ENCODE measurements around the gene TPPP.
A peak's percentile ranks its signal among the peaks of the same experiment; 100 is the strongest.
"Not testable (repeated sequence)": the region's sequence is repeated elsewhere in the genome, so short reads cannot be mapped to it uniquely, and the experiment has no call there.

Gene TPPP

DNA sequence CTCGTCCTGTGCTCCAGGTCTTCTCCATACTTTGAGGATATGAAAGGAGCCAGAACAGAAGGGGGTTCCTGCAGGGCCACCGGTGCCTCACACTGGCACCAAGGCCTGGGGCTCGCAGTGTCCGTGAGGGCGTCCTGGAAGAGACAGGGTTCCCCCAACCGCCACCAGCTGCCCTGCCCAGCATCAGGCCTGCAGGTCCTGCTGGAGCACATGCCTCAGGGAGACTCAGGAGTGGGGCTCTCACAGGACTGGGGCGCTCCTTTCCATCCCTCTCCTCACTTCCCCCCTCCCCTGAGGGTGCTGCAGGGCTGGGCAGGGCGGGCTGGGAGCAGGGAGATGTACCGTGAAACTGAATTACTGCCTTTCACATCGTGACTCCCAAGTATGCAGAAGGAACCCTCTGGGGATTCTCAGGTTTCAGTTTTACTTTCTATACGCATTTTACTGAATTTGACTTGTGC, 49.3 kb downstream of the TPPP start:
- no peak for DNase-seq

GRCh38 chr5:643351-643801, 49.8 kb downstream of the TPPP start:
- DNase-seq = no peak

GRCh38 chr5:642481-642880, 50.7 kb downstream of the TPPP start:
- no peak for DNase-seq

GRCh38 chr5:641331-641765, 51.8 kb downstream of the TPPP start:
- no peak for DNase-seq

GRCh38 chr5:640461-641330, 52.5 kb downstream of the TPPP start:
- no peak for DNase-seq

GRCh38 chr5:639584-640213, 53.5 kb downstream of the TPPP start:
- DNase-seq = no peak

- no peak for DNase-seq
Measured at GRCh38 chr5:639253-639530, 54.0 kb downstream of the TPPP start.

DNA sequence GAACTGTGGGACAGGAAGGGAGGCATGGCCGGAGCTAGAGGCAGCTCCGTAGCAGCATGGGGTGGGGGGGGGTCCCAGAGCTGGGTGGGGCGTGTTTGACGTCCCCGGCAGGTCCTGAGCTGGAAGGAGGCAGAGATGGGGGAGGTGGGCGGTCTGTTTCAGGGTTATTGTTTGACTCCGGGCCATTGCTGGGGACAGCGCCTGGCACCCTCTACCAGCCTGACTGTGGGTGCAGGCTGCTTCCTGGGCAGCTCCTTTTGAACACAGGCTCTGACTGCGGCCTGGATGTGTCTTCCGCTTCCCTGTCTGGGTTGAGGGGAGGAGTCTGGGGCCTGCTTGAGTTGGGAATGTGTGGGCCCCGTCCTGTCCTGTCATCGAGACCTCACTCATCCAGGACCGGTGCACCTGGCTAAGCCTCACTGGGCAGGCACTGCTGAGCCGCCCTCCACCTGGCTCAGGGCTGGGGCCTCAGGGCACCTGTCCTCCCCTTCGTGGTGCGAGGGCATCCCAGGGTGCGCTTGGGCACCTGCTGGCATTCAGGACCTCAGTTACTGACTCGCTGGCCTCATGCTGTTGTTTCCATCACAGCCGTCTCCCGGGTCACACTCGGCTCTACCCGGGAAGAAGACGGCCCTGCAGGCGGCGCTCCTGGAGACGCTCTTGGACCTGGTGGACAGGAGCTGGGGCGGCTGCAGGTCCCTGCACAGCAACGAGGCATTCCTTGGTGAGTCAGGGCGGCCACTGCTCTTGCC, 54.5 kb downstream of the TPPP start:
- no peak for DNase-seq

GRCh38 chr5:637581-638450, 55.3 kb downstream of the TPPP start:
- no peak for DNase-seq

- no peak for DNase-seq
Measured at GRCh38 chr5:636951-637350, 56.2 kb downstream of the TPPP start.

DNA sequence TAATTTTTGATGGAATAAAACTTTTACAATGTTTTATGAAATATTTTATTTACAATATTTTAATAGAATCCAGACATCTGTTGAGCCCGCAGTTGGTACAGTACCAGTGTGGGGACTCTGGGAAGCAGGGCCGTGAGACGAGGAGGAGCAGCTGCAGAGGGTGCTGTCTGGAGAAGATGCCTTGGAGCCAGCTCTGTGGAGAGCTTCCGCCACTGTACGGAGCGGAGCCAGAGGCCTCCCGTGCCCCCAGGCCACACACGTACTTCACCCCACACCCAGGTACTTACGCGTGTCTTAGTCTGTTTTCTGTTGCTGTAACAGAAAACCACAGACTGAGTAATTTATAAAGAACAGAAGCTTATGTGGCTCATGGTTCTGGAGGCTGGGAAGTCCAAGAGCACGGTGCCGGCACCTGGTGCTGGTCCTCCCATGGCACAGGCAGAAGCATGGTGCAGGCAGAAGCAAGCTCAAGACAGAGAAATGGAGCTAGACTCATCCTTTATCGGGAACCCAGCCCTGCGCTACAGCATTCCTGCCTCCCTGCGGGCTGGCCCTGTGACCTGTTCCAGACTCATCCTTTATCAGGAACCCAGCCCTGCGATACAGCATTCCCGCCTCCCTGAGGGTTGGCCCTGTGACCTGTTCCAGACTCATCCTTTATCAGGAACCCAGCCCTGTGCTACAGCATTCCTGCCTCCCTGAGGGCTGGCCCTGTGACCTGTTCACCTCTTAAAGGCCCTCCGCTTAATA, 57.7 kb downstream of the TPPP start:
- DNase-seq = no peak

DNA sequence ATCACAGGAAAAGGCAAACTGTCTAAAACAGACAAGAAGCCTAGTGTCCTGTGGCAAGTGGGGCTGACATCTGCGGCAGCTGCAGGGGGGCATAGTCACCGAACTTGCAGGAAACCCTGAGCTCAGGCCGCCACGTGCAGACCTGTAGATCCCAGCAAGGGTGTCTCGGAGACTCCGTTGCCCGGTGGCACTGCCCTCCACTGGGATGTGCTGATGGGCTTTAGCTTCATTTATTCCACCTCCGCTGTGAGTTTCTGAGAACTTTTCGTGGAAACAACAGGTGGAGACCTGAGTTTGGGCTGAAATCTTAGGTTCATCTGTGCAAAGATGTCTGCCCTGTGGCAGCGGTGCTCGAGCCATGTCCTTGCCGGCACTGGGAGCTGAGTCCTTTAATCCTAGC, 59.0 kb downstream of the TPPP start:
- no peak for DNase-seq

DNA sequence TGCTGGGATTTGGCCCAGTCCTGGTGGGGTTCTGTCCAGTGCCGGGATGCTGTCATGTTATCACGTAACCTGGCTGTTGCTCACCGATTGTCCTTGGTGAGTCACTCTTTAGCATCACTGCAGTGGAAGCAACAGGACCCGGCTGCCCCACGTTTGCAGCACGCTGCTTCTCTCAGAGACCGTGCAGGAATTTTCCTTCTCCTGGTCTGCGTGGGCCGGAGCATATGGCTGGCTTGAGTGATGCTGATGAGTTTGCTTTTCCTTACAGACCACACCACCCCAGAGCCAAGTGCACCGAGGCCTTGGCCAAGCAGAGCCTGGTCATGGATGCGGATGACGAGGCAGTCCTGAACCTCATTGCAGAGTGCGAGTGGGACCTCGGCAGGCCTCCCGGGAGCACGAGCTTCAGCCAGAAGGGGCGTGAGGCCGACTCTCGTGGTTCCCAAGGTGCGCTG, 59.6 kb downstream of the TPPP start:
- peak; percentile 16 for DNase-seq

DNA sequence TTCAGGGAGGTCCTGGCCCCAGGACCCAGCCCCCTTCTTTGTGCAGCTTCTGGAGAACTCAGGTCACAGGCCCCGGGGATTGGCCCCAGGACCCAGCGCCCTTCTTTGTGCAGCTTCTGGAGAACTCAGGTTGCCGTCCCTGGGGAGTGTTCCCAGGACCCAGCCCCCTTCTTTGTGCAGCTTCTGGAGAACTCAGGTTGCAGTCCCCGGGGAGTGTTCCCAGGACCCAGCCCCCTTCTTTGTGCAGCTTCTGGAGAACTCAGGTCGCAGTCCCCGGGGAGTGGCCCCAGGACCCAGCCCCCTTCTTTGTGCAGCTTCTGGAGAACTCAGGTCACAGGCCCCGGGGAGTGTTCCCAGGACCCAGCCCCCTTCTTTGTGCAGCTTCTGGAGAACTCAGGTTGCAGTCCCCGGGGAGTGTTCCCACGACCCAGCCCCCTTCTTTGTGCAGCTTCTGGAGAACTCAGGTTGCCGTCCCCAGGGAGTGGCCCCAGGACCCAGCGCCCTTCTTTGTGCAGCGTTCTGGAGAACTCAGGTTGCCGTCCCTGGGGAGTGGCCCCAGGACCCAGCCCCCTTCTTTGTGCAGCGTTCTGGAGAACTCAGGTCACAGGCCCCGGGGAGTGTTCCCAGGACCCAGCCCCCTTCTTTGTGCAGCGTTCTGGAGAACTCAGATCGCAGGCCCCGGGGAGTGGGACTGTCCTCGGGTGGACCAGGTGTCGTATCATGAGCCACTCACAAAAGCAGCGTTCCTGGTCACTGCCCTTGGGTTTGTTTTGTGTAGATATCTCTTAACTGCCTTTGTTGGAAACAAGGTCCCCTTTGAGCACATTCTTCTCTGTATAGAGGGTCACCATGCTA, 64.6 kb downstream of the TPPP start:
- DNase-seq = not testable (repeated sequence)

- DNase-seq = no peak
Measured at GRCh38 chr5:627840-628239, 65.3 kb downstream of the TPPP start.

- DNase-seq = peak; percentile 12
Measured at GRCh38 chr5:626850-627249, 66.3 kb downstream of the TPPP start.

DNA sequence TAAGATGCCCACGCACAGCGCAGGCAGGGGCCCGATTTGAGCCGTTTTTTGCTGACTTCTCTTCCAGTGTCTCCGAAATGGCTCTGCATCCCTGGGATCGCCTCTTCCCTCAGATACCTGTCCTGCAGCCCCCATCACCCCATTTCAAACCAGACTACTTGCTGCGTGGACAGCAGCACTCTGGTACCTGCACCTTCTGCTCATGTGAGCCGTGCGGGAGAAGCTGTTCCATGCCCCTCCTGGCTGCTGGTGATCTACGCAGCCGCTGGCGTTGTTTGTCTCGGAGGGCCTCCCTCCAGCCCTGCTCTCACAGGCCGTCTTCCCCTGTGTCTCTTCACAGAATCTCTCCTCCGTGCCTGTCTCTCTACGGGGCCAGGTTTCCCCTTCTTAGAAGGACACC, 67.6 kb downstream of the TPPP start:
- DNase-seq = no peak

GRCh38 chr5:624951-625230, 68.3 kb downstream of the TPPP start:
- DNase-seq = no peak

- DNase-seq = no peak
Measured at GRCh38 chr5:624118-624950, 68.8 kb downstream of the TPPP start.

DNA sequence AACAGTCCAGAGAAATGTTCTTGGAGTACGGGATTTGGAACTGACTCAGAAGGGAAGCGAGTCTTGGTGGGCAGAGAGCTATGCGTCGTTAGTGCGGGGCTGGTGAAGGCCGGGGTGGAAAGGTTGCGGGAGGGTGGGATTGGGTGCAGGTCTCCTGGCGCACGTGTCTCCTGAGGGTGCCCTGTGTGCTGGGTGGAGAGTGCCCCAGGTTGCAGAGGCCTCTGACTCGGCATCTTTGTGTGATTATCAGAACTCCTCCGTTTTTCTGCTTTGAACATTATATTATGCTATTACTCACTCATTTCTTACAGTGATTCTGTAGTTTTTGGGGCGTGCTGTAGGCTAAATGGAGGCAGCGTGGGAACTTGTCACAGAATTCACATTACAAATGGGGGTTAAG, 69.6 kb downstream of the TPPP start:
- DNase-seq = no peak
